ENCODE data around the gene OSTC. TPM values are rescaled to one million over a fixed set of nuclear protein-coding genes. Genes with fewer than 3 reads are reported as not detected.

OSTC gene
- total RNA-seq, 1 donor from 2014 or later, result 64.4 TPM

DNA sequence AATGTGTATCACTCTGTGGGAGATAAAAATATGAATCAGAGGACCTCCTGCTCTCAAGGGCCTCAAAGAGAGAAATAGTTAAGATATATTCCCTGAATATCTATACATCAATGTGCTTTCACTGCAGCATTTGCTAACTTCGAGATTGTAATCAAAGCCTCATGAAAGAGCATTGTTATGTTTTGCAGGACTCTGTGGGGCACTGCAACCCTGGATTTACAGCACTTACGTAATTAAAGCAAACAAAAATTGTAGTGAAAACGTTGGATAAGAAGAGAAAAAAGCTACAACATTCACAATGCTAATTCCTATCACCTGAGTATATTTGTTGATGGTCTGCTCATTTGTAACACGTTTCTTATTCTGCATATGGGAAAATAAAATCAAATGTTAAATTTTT lies 64.5 kb downstream of the OSTC start:
- TF ChIP-seq, protein P1, sequence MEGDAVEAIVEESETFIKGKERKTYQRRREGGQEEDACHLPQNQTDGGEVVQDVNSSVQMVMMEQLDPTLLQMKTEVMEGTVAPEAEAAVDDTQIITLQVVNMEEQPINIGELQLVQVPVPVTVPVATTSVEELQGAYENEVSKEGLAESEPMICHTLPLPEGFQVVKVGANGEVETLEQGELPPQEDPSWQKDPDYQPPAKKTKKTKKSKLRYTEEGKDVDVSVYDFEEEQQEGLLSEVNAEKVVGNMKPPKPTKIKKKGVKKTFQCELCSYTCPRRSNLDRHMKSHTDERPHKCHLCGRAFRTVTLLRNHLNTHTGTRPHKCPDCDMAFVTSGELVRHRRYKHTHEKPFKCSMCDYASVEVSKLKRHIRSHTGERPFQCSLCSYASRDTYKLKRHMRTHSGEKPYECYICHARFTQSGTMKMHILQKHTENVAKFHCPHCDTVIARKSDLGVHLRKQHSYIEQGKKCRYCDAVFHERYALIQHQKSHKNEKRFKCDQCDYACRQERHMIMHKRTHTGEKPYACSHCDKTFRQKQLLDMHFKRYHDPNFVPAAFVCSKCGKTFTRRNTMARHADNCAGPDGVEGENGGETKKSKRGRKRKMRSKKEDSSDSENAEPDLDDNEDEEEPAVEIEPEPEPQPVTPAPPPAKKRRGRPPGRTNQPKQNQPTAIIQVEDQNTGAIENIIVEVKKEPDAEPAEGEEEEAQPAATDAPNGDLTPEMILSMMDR (IDR thresholded peaks at IDR 0.05), result no peak
- intact Hi-C loops (cut with DNase I), result no loop called here
- H3K4me1 ChIP-seq, result no peaks in the 10 kb centered on the region

DNA sequence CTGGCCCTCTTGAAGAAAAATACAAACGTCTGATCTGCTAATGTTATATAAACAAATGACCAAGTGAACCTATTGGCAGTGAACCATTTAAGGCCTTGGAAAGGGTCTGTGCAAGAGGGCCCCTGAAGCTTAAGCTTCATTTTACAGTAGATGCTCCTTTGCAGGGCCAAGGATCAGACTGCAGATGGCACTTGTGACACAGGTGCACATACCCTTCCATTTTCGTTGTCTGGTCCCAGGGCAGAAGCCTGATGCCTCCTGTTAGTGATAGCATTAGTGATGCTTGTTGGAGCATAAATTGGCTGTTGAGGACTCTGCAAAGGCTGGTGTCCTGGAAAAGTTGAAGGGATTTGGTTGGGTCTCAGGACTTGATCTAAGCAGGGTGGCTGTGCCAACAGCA lies 65.9 kb downstream of the OSTC start:
- no peaks in the 10 kb centered on the region for H3K4me1 ChIP-seq
- DNase-seq (no peak), ATAC-seq (no peak)
- no peaks in the 10 kb centered on the region for H3K36me3 ChIP-seq
- H3K27me3 ChIP-seq (ENCODE audit: low read depth), result no peaks in the 10 kb centered on the region
- intact Hi-C loops (cut with DNase I), result no loop called here
- H3K9me3 ChIP-seq, result no peaks in the 10 kb centered on the region
- H3K4me3 ChIP-seq, result no peak overlapping the region
- TF ChIP-seq, protein P1 (IDR thresholded peaks at IDR 0.05), result no peak
- no peak overlapping the region for H3K27ac ChIP-seq

More for the DNA sequence above, 64.5 kb downstream of the OSTC start:
- Histone ChIP-seq H3K27ac (no peak overlapping the region), H3K27me3 (ENCODE audit: low read depth) (no peaks in the 10 kb centered on the region), H3K9me3 (no peaks in the 10 kb centered on the region), H3K36me3 (no peaks in the 10 kb centered on the region), H3K4me3 (no peak overlapping the region)
- no peak for DNase-seq
- no peak for ATAC-seq

DNA sequence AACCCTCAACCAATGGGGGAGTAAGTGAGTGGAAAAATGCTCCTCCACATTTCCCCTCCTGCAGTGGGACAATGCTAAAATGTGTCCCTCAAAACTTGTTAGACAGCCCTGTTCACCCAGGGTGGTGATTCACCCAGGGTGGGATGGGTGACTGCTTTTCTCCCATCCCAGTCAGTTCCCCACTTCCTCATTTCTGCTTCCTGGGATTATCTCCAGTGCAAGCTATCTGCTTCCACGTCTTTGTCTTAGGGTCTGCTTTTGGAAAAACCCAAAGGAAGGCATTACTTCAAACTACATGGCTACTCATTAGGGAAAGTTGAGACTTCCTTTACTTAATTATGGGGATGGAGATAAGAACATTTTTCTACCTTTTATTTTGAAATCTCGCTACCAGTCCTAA lies 67.0 kb downstream of the OSTC start:
- ATAC-seq, result no peak
- no peak overlapping the region for H3K4me3 ChIP-seq
- intact Hi-C loops (cut with DNase I), result no loop called here
- no peaks in the 10 kb centered on the region for H3K4me1 ChIP-seq
- no peaks in the 10 kb centered on the region for H3K27me3 ChIP-seq (ENCODE audit: low read depth)
- no peak overlapping the region for H3K27ac ChIP-seq
- no peaks in the 10 kb centered on the region for H3K9me3 ChIP-seq
- no peak for DNase-seq
- TF ChIP-seq, protein P1 (IDR thresholded peaks at IDR 0.05), result no peak
- no peaks in the 10 kb centered on the region for H3K36me3 ChIP-seq

Other genes with a start within 250 kb of the OSTC start
- gene RPL34, start 30.0 kb upstream of the OSTC start, total RNA-seq, result 1,009 TPM
- not detected for gene ETNPPL, start 112.5 kb downstream of the OSTC start, total RNA-seq